Esophagus squamous epithelium (tissue), 5 donors: Measurements from ENCODE around the gene ZNF93. TPM values are rescaled to one million over a fixed set of nuclear protein-coding genes. Genes with fewer than 3 reads are reported as not detected.
"Not testable (repeated sequence)": the region's sequence is repeated elsewhere in the genome, so short reads cannot be mapped to it uniquely, and the experiment has no call there.

Experiments used
- DNase-seq: peaks from one replicate; lab custom pipeline; 2025; lab: John Stamatoyannopoulos, UW
- H3K27ac ChIP-seq, 4 donors: fragments of 200-600 bp; sonication (generic); one replicate each; pipeline ENCODE4 v1.5.1; 2016 to 2019; ENCODE audit warnings: mild to moderate bottlenecking in 1 of 4
- H3K27me3 ChIP-seq, 4 donors: fragments of 200-600 bp; sonication (generic); 1 replicate in 3 of 4; 2 replicates in 1 of 4; pipeline versions ENCODE4 v1.5.1 to v1.6.0; 2017 to 2021; ENCODE audit warnings: antibody characterized with exemption in 1 of 4
- H3K36me3 ChIP-seq, 3 donors: fragments of 200-600 bp; sonication (generic); one replicate each; pipeline ENCODE4 v1.5.1; 2016 to 2019
- H3K4me1 ChIP-seq, 3 donors: fragments of 200-600 bp; sonication (generic); one replicate each; pipeline ENCODE4 v1.5.1; 2017 to 2019
- H3K4me3 ChIP-seq, 4 donors: fragments of 200-600 bp; sonication (generic); 1 replicate in 3 of 4; 2 replicates in 1 of 4; pipeline ENCODE4 v1.5.1; 2016 to 2019; ENCODE audit warnings: mild to moderate bottlenecking in 2 of 4, moderate library complexity in 1 of 4
- H3K9me3 ChIP-seq, 3 donors: fragments of 200-600 bp; sonication (generic); one replicate each; pipeline ENCODE4 v1.5.1; 2016 to 2019
- CTCF ChIP-seq, 6 experiments: fragments of 450-650 bp in 4 of 6; fragments of 200-600 bp in 2 of 6; sonication (generic) in 2 of 6; IDR thresholded peaks; one replicate each; pipeline ENCODE4 v1.5.1; 2016 to 2019; ENCODE audit warnings: antibody characterized with exemption in 6 of 6, mild to moderate bottlenecking in 4 of 6, moderate library complexity in 4 of 6
- POLR2A ChIP-seq, 4 donors: fragments of 450-650 bp; IDR thresholded peaks; one replicate each; pipeline ENCODE4 v1.6.1; 2017; ENCODE audit warnings: antibody characterized with exemption in 4 of 4, mild to moderate bottlenecking in 4 of 4, moderate library complexity in 3 of 4
- WGBS, 2 donors: methylation state at CpG; one replicate each; pipeline ENCODE4 v1.1.5; 2018; 5-methylcytosine and 5-hydroxymethylcytosine counted together
- intact Hi-C: fragments of 100-400 bp; cut with DNase I; formaldehyde crosslinking; loops from one replicate; pipeline ENCODE4 v1.15.0; 2022
- total RNA-seq, 4 donors: library from RNA; depleted of rRNA; stranded (reverse); fragments of >200 nt; gene quantifications; one replicate each; pipeline ENCODE4 v1.1.0, GENCODE V29; 2016
- donor health status: DM: yes; HTN: yes; CAD: no.

ZNF93 gene
- total RNA-seq, 4 donors from 2014 or later: 4.7 to 12.7 (median 7.4) TPM

DNA sequence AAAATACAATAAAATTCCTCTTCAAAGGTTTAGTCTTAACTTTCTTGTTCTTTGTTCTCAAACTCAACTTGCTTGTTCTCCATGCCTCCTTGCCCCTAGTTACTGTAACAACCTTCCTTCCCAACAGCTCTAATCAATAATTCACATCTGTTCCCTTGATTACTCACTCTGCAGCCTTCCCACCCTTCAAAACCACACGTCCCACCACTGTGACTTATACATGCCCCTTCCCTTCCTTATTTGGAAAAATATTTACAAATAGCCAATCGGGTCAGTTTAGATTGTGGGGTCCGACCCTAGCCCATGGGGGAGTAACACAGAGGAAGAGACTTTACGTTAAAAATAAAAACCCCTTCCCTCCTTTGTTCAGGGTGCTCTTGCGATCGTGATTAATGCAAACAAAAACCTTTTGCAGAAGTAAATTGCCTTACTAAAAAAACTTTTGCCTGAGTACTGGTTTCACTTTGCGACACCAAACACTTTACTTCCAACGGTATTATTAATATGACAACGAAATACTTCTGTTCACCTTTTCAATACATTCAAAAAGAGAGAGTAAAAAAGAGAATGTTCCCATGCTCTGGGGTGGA, 512 bp upstream of the ZNF93 start:
- no peaks in the 10 kb centered on the region for H3K36me3 ChIP-seq
- H3K27ac ChIP-seq: peak overlapping the region; percentile 77 to 96 (median 87)
- 1 to 2% methylated on average over 9 of the region's 9 CpGs for WGBS, 2 donors
- no peak for TF ChIP-seq POLR2A (IDR thresholded peaks at IDR 0.05)
- TF ChIP-seq CTCF (IDR thresholded peaks at IDR 0.05): no peak
- DNase-seq: no peak
- no peaks in the 10 kb centered on the region for H3K27me3 ChIP-seq
- H3K4me1 ChIP-seq: peaks cover 0 to 15% (median 0%) of the 10 kb centered on the region in 3 donors
- intact Hi-C loops: loop anchor here (5.0 kb wide), 1 partner anchor 78 kb away; the partner anchor contains the start of gene ZNF506
- peak overlapping the region; percentile 43 to 86 (median 68) for H3K4me3 ChIP-seq
- peaks cover 0 to 41% (median 7%) of the 10 kb centered on the region in 3 donors for H3K9me3 ChIP-seq

DNA sequence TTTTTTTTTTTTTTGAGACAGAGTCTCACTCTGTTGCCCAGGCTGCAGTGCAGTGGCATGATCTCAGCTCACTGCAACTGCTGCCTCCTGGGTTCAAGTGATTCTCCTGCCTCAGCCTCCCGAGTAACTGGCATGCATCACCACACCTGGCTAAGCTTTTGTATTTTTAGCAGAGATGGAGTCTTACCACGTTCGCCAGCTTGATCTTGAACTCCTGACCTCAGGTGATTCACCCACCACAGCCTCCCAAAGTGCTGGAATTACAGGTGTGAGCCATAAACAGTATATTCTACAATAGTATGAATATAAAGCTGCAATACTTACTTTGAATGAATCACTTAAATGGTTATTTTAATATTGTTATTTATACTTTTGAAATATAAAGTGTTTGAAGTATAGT, 6.8 kb downstream of the ZNF93 start:
- WGBS, 2 donors: 67 to 73% methylated on average over 3 of the region's 3 CpGs
- H3K4me3 ChIP-seq, H3K27me3 ChIP-seq, intact Hi-C loops, H3K4me1 ChIP-seq, H3K27ac ChIP-seq, DNase-seq, H3K36me3 ChIP-seq: not testable (repeated sequence)
- H3K9me3 ChIP-seq: peaks cover 0 to 15% (median 0%) of the 10 kb centered on the region in 3 donors

DNA sequence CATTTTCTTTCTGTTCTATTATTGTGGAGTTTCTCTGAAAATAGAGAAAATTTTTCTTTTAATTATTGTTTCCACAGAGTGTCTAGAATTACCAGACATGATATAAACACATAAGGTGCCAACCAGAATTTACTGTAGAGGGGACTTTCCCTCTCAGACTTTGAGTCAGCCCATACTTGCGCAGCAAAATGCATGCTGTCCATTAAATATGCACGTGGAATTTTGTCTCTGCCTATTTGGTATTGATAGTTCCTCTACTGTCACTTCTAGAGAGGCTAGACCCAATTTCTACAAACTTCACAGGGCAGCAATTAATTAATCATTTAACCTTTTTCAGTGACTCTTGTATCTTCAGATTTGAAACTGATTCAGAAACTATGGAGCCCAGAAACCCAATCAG, 8.9 kb downstream of the ZNF93 start:
- H3K4me3 ChIP-seq: no peak overlapping the region
- DNase-seq: no peak
- TF ChIP-seq CTCF (IDR thresholded peaks at IDR 0.05) (no peak), POLR2A (IDR thresholded peaks at IDR 0.05) (no peak)
- H3K27me3 ChIP-seq: no peaks in the 10 kb centered on the region
- H3K9me3 ChIP-seq: peaks cover 0 to 11% (median 0%) of the 10 kb centered on the region in 3 donors
- 89 to 93% methylated on average over 2 of the region's 2 CpGs for WGBS, 2 donors
- no peaks in the 10 kb centered on the region for H3K4me1 ChIP-seq
- H3K27ac ChIP-seq: no peak overlapping the region
- intact Hi-C loops: no loop called here
- peaks cover 0 to 10% (median 0%) of the 10 kb centered on the region in 3 donors for H3K36me3 ChIP-seq

- intact Hi-C loops: no loop called here
- TF ChIP-seq CTCF (IDR thresholded peaks at IDR 0.05) (no peak), POLR2A (IDR thresholded peaks at IDR 0.05) (no peak)
- Histone ChIP-seq H3K36me3 (peaks cover 0 to 17% (median 0%) of the 10 kb centered on the region in 3 donors), H3K27ac (no peak overlapping the region), H3K27me3 (no peaks in the 10 kb centered on the region), H3K4me1 (no peaks in the 10 kb centered on the region), H3K4me3 (no peak overlapping the region), H3K9me3 (peaks cover 0 to 21% (median 0%) of the 10 kb centered on the region in 3 donors)
- DNase-seq: no peak
- 64 to 85% methylated on average over 1 of the region's 1 CpG for WGBS, 2 donors
These were observed 10.4 kb downstream of the ZNF93 start for GRCh38 chr19:19911150-19911549.

DNA sequence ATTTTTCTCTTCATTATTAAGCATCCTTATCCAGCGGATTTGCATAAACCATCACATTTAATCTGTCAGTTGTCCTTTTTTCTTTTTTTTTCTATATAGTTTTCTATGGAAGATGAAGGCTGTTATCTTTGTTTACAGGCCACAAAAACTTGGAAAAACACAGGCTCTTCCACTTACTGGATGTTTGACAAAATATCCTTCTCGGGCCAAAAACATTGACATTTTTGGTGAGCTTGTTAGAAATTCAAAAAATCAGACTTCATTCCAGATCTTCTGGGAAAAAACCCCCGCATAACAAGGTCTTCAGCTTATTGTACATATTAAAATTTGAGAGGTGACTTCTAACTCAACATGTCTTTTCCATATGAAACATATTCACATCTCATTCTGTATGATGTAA, 13.8 kb downstream of the ZNF93 start:
- DNase-seq: no peak
- TF ChIP-seq CTCF (IDR thresholded peaks at IDR 0.05) (no peak), POLR2A (IDR thresholded peaks at IDR 0.05) (no peak)
- Histone ChIP-seq H3K9me3 (peaks cover 0 to 14% (median 3%) of the 10 kb centered on the region in 3 donors), H3K27me3 (no peaks in the 10 kb centered on the region), H3K4me1 (no peaks in the 10 kb centered on the region), H3K36me3 (peaks cover 0 to 27% (median 0%) of the 10 kb centered on the region in 3 donors), H3K4me3 (no peak overlapping the region), H3K27ac (no peak overlapping the region)
- intact Hi-C loops: no loop called here
- WGBS, 2 donors: 79 to 85% methylated on average over 3 of the region's 3 CpGs
